PC-9 (cell line): Measurements from ENCODE around the gene TAPBPL. TPM values are rescaled to one million over a fixed set of nuclear protein-coding genes. Genes with fewer than 3 reads are reported as not detected.

Experiments used
- BruUV-seq: library from RNA; stranded (reverse); fragments of 400-500 nt; replicated peaks from 2 replicates; lab custom pipeline; 2021; lab: Mats Ljungman, UMichigan
- CTCF ChIA-PET: fragments of 300-600 bp; sonication (Branson Sonifier 250); formaldehyde crosslinking; loops from one replicate; lab custom pipeline; 2022; ENCODE audit warnings: antibody characterized with exemption; lab: Charles Lee
- POLR2A ChIA-PET: fragments of 300-600 bp; sonication (Branson Sonifier 250); formaldehyde crosslinking; loops from one replicate; lab custom pipeline; 2022; ENCODE audit warnings: antibody characterized with exemption; ENCODE audit not compliant: unreplicated experiment; lab: Charles Lee
- DNase-seq, 2 experiments: peaks; one replicate each; pipeline versions ENCODE4 v3.0.0 to v3.0.0-alpha.2; 2015 to 2022; ENCODE audit warnings: mixed read lengths in 1 of 2
- H2AFZ ChIP-seq: fragments of 200-600 bp; sonication (generic); 2 replicates; pipeline ENCODE4 v1.8.1; 2017; ENCODE audit warnings: antibody characterized with exemption
- H3F3A ChIP-seq: fragments of 200-600 bp; sonication (generic); 2 replicates; pipeline ENCODE4 v1.8.1; 2017; ENCODE audit warnings: antibody characterized with exemption, mild to moderate bottlenecking, low read depth; ENCODE audit not compliant: insufficient read depth
- H3K27ac ChIP-seq: fragments of 200-600 bp; sonication (generic); 2 replicates; pipeline ENCODE4 v1.6.1; 2016; ENCODE audit warnings: mixed run types
- H3K27me3 ChIP-seq: fragments of 200-600 bp; sonication (generic); 2 replicates; pipeline ENCODE4 v1.6.1; 2016; ENCODE audit warnings: low read depth, mixed run types; ENCODE audit not compliant: insufficient read depth
- H3K36me3 ChIP-seq: fragments of 200-600 bp; sonication (generic); 2 replicates; pipeline ENCODE4 v1.6.1; 2016; ENCODE audit warnings: low read depth, mixed run types
- H3K4me1 ChIP-seq: fragments of 200-600 bp; sonication (generic); replicated peaks from 2 replicates; pipeline ENCODE4 v1.6.1; 2016; ENCODE audit warnings: mixed run types; ENCODE audit not compliant: insufficient read depth
- H3K4me2 ChIP-seq: fragments of 200-600 bp; sonication (generic); 2 replicates; pipeline ENCODE4 v1.6.1; 2017; ENCODE audit warnings: mixed run types
- H3K4me3 ChIP-seq: fragments of 200-600 bp; sonication (generic); 2 replicates; pipeline ENCODE4 v1.6.1; 2016; ENCODE audit warnings: mixed run types
- H3K79me2 ChIP-seq: fragments of 200-600 bp; sonication (generic); 2 replicates; pipeline ENCODE4 v1.6.1; 2017; ENCODE audit warnings: low read depth, mixed run types
- H3K9me2 ChIP-seq: fragments of 200-600 bp; sonication (generic); 2 replicates; pipeline ENCODE4 v1.8.1; 2017; ENCODE audit warnings: mild to moderate bottlenecking; ENCODE audit not compliant: insufficient read depth
- H3K9me3 ChIP-seq: fragments of 200-600 bp; sonication (generic); 2 replicates; pipeline ENCODE4 v1.8.1; 2016; ENCODE audit warnings: low read depth; ENCODE audit not compliant: insufficient read depth
- H4K20me1 ChIP-seq: fragments of 200-600 bp; sonication (generic); 2 replicates; pipeline ENCODE4 v1.8.1; 2017; ENCODE audit not compliant: insufficient read depth
- EZH2 ChIP-seq: fragments of 200-600 bp; sonication (generic); IDR thresholded peaks from 2 replicates; pipeline ENCODE4 v1.8.0; 2017; ENCODE audit warnings: antibody characterized with exemption, low read depth
- intact Hi-C: fragments of 100-400 bp; cut with micrococcal nuclease; formaldehyde crosslinking; loops from one replicate; pipeline ENCODE4 v1.10.0; 2022; ENCODE audit not compliant: unreplicated experiment
- total RNA-seq: library from RNA; stranded (reverse); gene quantifications from 2 replicates; pipeline ENCODE4 v1.2.3, GENCODE V29; 2021
- TF ChIP-seq, protein P1 (sequence below): fragments of 200-600 bp; sonication (generic); conservative IDR thresholded peaks from 2 replicates; pipeline ENCODE4 v1.6.1; 2017; ENCODE audit warnings: mixed run types, antibody characterized with exemption, mild to moderate bottlenecking, moderate library complexity

TAPBPL gene
- total RNA-seq, 1 experiment from 2014 or later, result 26.0 TPM

DNA sequence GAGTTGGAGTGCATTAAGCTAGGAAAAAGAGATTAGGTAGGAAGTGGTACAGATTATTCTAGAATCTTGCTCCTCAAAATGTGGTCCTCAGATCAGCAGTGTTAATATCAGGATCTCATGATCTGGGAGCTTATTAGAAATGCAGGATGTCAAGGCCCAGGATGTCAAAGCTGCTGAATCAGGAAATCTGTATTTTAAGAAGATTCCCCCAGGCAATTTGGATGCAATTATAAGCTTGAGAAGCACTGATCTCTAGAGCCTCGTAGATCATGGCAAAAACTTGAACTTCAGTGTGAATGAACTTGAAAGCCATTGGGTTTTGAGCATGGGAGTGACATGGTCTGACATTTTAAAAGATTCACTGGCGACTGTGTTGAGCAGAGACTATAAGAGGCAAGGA is 48.6 kb downstream of the TAPBPL start:
- CTCF ChIA-PET, result no interaction called here

DNA sequence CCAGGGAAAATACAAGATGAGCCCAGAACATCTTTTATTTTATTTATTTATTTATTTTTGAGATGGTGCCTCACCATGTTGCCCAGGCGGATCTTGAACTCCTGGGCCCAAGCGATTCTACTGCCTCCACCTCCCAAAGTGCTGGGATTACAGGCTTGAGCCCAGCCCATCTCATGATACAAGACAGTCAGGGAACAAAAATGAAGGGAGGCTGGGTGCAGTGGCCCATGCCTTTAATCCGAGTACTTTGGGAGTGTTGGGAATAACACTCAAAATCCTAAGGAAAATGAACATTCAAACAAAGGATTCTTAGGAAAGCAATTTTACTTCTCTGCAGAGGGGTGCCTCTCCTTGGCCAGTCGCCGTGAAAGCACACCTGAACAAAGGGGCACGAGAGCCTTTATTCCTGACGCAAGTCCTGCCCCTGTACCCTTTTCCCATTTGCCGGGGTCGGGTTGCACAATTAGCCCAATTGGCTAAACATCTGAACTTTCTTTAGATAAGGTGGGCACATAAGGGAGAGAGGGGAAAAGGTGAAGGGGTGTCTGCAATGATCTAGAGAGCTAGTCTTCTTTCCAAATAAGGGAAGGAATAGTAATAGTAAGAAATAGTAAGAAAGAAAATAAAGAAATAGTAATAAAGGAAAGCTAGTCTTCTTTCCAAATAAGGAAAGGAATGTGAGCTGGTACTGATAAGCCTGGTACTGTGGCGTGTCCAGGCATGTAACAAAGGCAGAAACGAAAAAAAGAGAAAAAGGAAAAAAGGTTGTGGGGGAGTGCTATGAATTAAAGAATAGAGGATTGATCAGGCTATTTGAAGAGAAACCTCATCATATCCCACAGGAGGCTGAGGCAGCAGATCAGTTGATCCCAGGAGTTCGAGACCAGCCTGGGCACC is 55.5 kb downstream of the TAPBPL start:
- POLR2A ChIA-PET, result interaction anchor here (0.6 kb wide), 1 partner anchor 16 kb away, joined by 3 read pairs; no protein-coding TSS in a partner anchor
- H2AFZ ChIP-seq, result no peak overlapping the region
- peaks cover 4% of the 10 kb centered on the region for H3F3A ChIP-seq
- TF ChIP-seq, protein P1, sequence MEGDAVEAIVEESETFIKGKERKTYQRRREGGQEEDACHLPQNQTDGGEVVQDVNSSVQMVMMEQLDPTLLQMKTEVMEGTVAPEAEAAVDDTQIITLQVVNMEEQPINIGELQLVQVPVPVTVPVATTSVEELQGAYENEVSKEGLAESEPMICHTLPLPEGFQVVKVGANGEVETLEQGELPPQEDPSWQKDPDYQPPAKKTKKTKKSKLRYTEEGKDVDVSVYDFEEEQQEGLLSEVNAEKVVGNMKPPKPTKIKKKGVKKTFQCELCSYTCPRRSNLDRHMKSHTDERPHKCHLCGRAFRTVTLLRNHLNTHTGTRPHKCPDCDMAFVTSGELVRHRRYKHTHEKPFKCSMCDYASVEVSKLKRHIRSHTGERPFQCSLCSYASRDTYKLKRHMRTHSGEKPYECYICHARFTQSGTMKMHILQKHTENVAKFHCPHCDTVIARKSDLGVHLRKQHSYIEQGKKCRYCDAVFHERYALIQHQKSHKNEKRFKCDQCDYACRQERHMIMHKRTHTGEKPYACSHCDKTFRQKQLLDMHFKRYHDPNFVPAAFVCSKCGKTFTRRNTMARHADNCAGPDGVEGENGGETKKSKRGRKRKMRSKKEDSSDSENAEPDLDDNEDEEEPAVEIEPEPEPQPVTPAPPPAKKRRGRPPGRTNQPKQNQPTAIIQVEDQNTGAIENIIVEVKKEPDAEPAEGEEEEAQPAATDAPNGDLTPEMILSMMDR, result no peak
- TF ChIP-seq EZH2, result no peak
- no peaks in the 10 kb centered on the region for H3K27me3 ChIP-seq
- H3K4me1 ChIP-seq, result no peaks in the 10 kb centered on the region
- no peak overlapping the region for H3K27ac ChIP-seq
- no peaks in the 10 kb centered on the region for H3K9me3 ChIP-seq
- CTCF ChIA-PET, result interaction anchor here (0.6 kb wide), 1 partner anchor 182 kb away, joined by 6 read pairs; the partner anchor contains the start of gene ZNF384
- H3K36me3 ChIP-seq, result peaks cover 52% of the 10 kb centered on the region
- H3K4me2 ChIP-seq, result no peak overlapping the region
- H3K9me2 ChIP-seq, result no peaks in the 10 kb centered on the region
- no peak overlapping the region for H3K4me3 ChIP-seq
- peaks cover 20% of the 10 kb centered on the region for H4K20me1 ChIP-seq
- peaks cover 59% of the 10 kb centered on the region for H3K79me2 ChIP-seq
- intact Hi-C loops, result no loop called here
- BruUV-seq, result no TSS peak
- no peak for DNase-seq

More for the DNA sequence above, 48.6 kb downstream of the TAPBPL start:
- TF ChIP-seq EZH2, result no peak
- TF ChIP-seq, protein P1, result no peak
- Histone ChIP-seq H3K79me2 (peaks cover 93% of the 10 kb centered on the region), H3K4me3 (no peak overlapping the region), H3F3A (peaks cover 21% of the 10 kb centered on the region; the same call in 1 of the 2 replicates), H3K9me3 (no peaks in the 10 kb centered on the region), H2AFZ (no peak overlapping the region), H4K20me1 (peaks cover 14% of the 10 kb centered on the region), H3K27me3 (no peaks in the 10 kb centered on the region), H3K4me2 (no peak overlapping the region), H3K4me1 (peaks cover 5% of the 10 kb centered on the region; the same call in 1 of the 2 replicates), H3K9me2 (no peaks in the 10 kb centered on the region), H3K36me3 (peaks cover 63% of the 10 kb centered on the region), H3K27ac (no peak overlapping the region)
- POLR2A ChIA-PET, result interaction anchor here (0.5 kb wide), 1 partner anchor 34 kb away, joined by 36 read pairs; the partner anchor contains the start of gene GAPDH
- intact Hi-C loops, result no loop called here
- DNase-seq, result no peak
- BruUV-seq, result no TSS peak

DNA sequence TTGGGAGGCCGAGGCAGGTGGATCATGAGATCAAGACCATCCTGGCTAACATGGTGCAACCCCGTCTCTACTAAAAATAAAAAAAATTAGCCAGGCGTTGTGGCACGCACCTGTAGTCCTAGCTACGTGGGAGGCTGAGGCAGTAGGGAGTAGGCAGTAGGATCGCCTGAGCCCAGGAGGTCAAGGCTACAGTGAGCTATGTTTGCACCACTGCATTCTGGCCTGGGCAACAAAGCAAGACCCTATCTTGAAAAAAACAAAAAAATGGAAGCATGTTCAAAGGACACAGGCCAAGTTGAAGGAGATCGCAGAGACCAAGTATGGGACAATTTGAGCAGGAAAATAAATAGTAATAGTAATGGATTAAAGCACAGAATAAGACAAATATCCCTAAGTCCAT is 56.2 kb downstream of the TAPBPL start:
- Histone ChIP-seq H3K27ac (no peak overlapping the region), H3K4me1 (no peaks in the 10 kb centered on the region), H3K36me3 (peaks cover 56% of the 10 kb centered on the region), H3K27me3 (no peaks in the 10 kb centered on the region), H3F3A (peaks cover 4% of the 10 kb centered on the region), H3K4me2 (no peak overlapping the region), H3K79me2 (peaks cover 51% of the 10 kb centered on the region), H3K4me3 (no peak overlapping the region), H2AFZ (no peak overlapping the region), H4K20me1 (peaks cover 20% of the 10 kb centered on the region), H3K9me2 (no peaks in the 10 kb centered on the region), H3K9me3 (no peaks in the 10 kb centered on the region)
- CTCF ChIA-PET, result interaction anchor here (0.6 kb wide), 1 partner anchor 181 kb away, joined by 6 read pairs; the partner anchor contains the start of gene ZNF384
- no peak for DNase-seq
- BruUV-seq, result no TSS peak
- TF ChIP-seq EZH2, result no peak
- TF ChIP-seq, protein P1, result no peak
- POLR2A ChIA-PET, result no interaction called here
- intact Hi-C loops, result no loop called here

Other genes with a start within 250 kb of the TAPBPL start
- gene PLEKHG6, start 141.4 kb upstream of the TAPBPL start, total RNA-seq, result 86.5 and 89.9 TPM in 2 replicates
- gene TNFRSF1A, start 110.0 kb upstream of the TAPBPL start, total RNA-seq, result 144 and 165 TPM in 2 replicates
- 460 and 549 TPM in 2 replicates for gene SCNN1A, start 76.5 kb upstream of the TAPBPL start, total RNA-seq
- 178 and 185 TPM in 2 replicates for gene LTBR, start 67.9 kb upstream of the TAPBPL start, total RNA-seq
- gene CD27, start 7.1 kb upstream of the TAPBPL start, total RNA-seq, result not detected in 2 replicates
- gene VAMP1, start 18.6 kb downstream of the TAPBPL start, total RNA-seq, result 7.7 and 9.1 TPM in 2 replicates
- 432 and 456 TPM in 2 replicates for gene MRPL51, start 41.2 kb downstream of the TAPBPL start, total RNA-seq
- 220 and 266 TPM in 2 replicates for gene NCAPD2, start 42.1 kb downstream of the TAPBPL start, total RNA-seq
- 6,143 and 8,169 TPM in 2 replicates for gene GAPDH, start 82.5 kb downstream of the TAPBPL start, total RNA-seq
- 0.65 and 0.70 TPM in 2 replicates for gene IFFO1, start 104.0 kb downstream of the TAPBPL start, total RNA-seq
- gene NOP2, start 116.2 kb downstream of the TAPBPL start, total RNA-seq, result 97.5 and 101 TPM in 2 replicates
- 359 and 373 TPM in 2 replicates for gene CHD4, start 155.3 kb downstream of the TAPBPL start, total RNA-seq
- gene LPAR5, start 183.9 kb downstream of the TAPBPL start, total RNA-seq, result 14.2 and 14.8 TPM in 2 replicates
- 4.2 and 6.1 TPM in 2 replicates for gene ACRBP, start 195.4 kb downstream of the TAPBPL start, total RNA-seq
- gene ING4, start 211.1 kb downstream of the TAPBPL start, total RNA-seq, result 87.6 and 88.7 TPM in 2 replicates
- gene ZNF384, start 237.3 kb downstream of the TAPBPL start, total RNA-seq, result 74.3 and 106 TPM in 2 replicates
- gene PIANP, start 248.8 kb downstream of the TAPBPL start, total RNA-seq, result not detected in 2 replicates